Brain microvascular endothelial cell (primary cell): ENCODE data around the gene SLAMF9.

Experiments used
- DNase-seq: peaks from one replicate; pipeline ENCODE4 v3.0.0-alpha.2; 2020
- H3K27ac ChIP-seq: fragments of 250-450 bp; sonication (Bioruptor Pico); 2 replicates; pipeline ENCODE4 v1.5.1; 2020; ENCODE audit warnings: mild to moderate bottlenecking, moderate library complexity
- H3K27me3 ChIP-seq: fragments of 250-450 bp; sonication (Bioruptor Pico); replicated peaks from 2 replicates; pipeline ENCODE4 v1.5.1; 2020; ENCODE audit warnings: mild to moderate bottlenecking
- H3K36me3 ChIP-seq: fragments of 250-450 bp; sonication (Bioruptor Pico); replicated peaks from 2 replicates; pipeline ENCODE4 v1.5.1; 2020; ENCODE audit warnings: mild to moderate bottlenecking
- H3K4me3 ChIP-seq: 2 replicates; pipeline ENCODE4 v1.5.1; 2011; ENCODE audit warnings: low read depth, mild to moderate bottlenecking, control low read depth, low read length, moderate library complexity
- CTCF ChIP-seq: IDR thresholded peaks from 2 replicates; pipeline ENCODE4 v1.5.1; 2011; ENCODE audit warnings: low read depth, mild to moderate bottlenecking, moderate library complexity, low read length, control low read depth, inconsistent platforms; ENCODE audit errors: missing control alignments
- in situ Hi-C: cut with HindIII; loops from 2 replicates; pipeline ENCODE4 v1.10.0; 2017; ENCODE audit warnings: low sequenced_read_pairs, low pct_ligation_motif_present

The SLAMF9 gene

GRCh38 chr1:159945483-159946241, 8.4 kb downstream of the SLAMF9 start, which contains the start of gene IGSF9:
Gene IGSF9, minus strand, starts transcription at chr1:159945613. Its CDS starts 2,159 bp downstream, at chr1:159943454.
- no peaks in the 10 kb centered on the region for H3K36me3 ChIP-seq
- peak; percentile 30 for DNase-seq
- H3K4me3 ChIP-seq, result peak within 1 kb of the TSS; percentile 55
- H3K27me3 ChIP-seq, result peaks cover 18% of the 10 kb centered on the region
- peak; percentile 57 for TF ChIP-seq CTCF
- H3K27ac ChIP-seq, result no peak within 1 kb of the TSS
- in situ Hi-C loops, result no loop called here

GRCh38 chr1:159944623-159945455, 9.2 kb downstream of the SLAMF9 start:
- no peak for TF ChIP-seq CTCF
- H3K27ac ChIP-seq, result no peak overlapping the region
- H3K27me3 ChIP-seq, result peaks cover 18% of the 10 kb centered on the region
- peak overlapping the region; percentile 55 for H3K4me3 ChIP-seq
- H3K36me3 ChIP-seq, result no peaks in the 10 kb centered on the region
- in situ Hi-C loops, result no loop called here
- DNase-seq, result no peak

- Histone ChIP-seq H3K36me3 (no peaks in the 10 kb centered on the region), H3K4me3 (no peak overlapping the region), H3K27ac (no peak overlapping the region), H3K27me3 (peaks cover 18% of the 10 kb centered on the region)
- in situ Hi-C loops, result no loop called here
- no peak for DNase-seq
- TF ChIP-seq CTCF, result no peak
Measured at GRCh38 chr1:159943908-159944622, 10.0 kb downstream of the SLAMF9 start.

- peaks cover 18% of the 10 kb centered on the region for H3K27me3 ChIP-seq
Measured at GRCh38 chr1:159943278-159943640, 10.8 kb downstream of the SLAMF9 start.

More at GRCh38 chr1:159943278-159943640, 10.8 kb downstream of the SLAMF9 start:
- DNase-seq, result no peak
- in situ Hi-C loops, result no loop called here
- Histone ChIP-seq H3K27ac (no peak overlapping the region), H3K36me3 (no peaks in the 10 kb centered on the region), H3K4me3 (no peak overlapping the region)
- TF ChIP-seq CTCF, result no peak
